HG03378 (cell line): ENCODE data around the gene SAP130.

ENCODE experiments used
- ATAC-seq: cut with Tn5 transposase; IDR thresholded peaks from one replicate; pipeline ENCODE4 v1.9.1; 2021; ENCODE audit warnings: mild to moderate bottlenecking, moderate library complexity; ENCODE audit not compliant: unreplicated experiment

The SAP130 gene

GRCh38 chr2:128026448-128027277, 1.2 kb downstream of the SAP130 start:
- no peak for ATAC-seq

- no peak for ATAC-seq
These were observed 3.0 kb downstream of the SAP130 start for GRCh38 chr2:128024816-128025215.

- ATAC-seq = no peak
These were observed 10.3 kb downstream of the SAP130 start for GRCh38 chr2:128017561-128017960.

- no peak for ATAC-seq
These were observed 11.2 kb downstream of the SAP130 start for GRCh38 chr2:128016620-128017019.

- no peak for ATAC-seq
These were observed 15.2 kb downstream of the SAP130 start for GRCh38 chr2:128012698-128013097.

GRCh38 chr2:128008074-128008672, 19.7 kb downstream of the SAP130 start:
- no peak for ATAC-seq

- ATAC-seq = no peak
These were observed 23.4 kb downstream of the SAP130 start for GRCh38 chr2:128004509-128004908.

- ATAC-seq = no peak
These were observed 24.4 kb downstream of the SAP130 start for GRCh38 chr2:128003463-128003862.

- no peak for ATAC-seq
These were observed 31.7 kb downstream of the SAP130 start for GRCh38 chr2:127996160-127996559.

GRCh38 chr2:127995725-127996124, 32.1 kb downstream of the SAP130 start:
- no peak for ATAC-seq

GRCh38 chr2:127993659-127994058, 34.2 kb downstream of the SAP130 start:
- no peak for ATAC-seq

GRCh38 chr2:127991742-127992141, 36.1 kb downstream of the SAP130 start:
- no peak for ATAC-seq

GRCh38 chr2:127986548-127987079, 41.2 kb downstream of the SAP130 start:
- ATAC-seq = no peak

- no peak for ATAC-seq
These were observed 42.1 kb downstream of the SAP130 start for GRCh38 chr2:127985735-127986134.

- ATAC-seq = no peak
These were observed 42.7 kb downstream of the SAP130 start for GRCh38 chr2:127985026-127985734.

GRCh38 chr2:127984551-127984950, 43.3 kb downstream of the SAP130 start:
- no peak for ATAC-seq

GRCh38 chr2:127969446-127969845, 58.4 kb downstream of the SAP130 start:
- ATAC-seq = no peak

GRCh38 chr2:127968610-127969339, 59.1 kb downstream of the SAP130 start:
- ATAC-seq = no peak

- ATAC-seq = no peak
These were observed 66.1 kb downstream of the SAP130 start for GRCh38 chr2:127961729-127962128.

GRCh38 chr2:127957240-127957639, 70.6 kb downstream of the SAP130 start:
- no peak for ATAC-seq

- ATAC-seq = no peak
These were observed 73.0 kb downstream of the SAP130 start for GRCh38 chr2:127954857-127955256.
